AG04449 (cell line): Measurements from ENCODE around the gene DAPK2.
A peak's percentile ranks its signal among the peaks of the same experiment; 100 is the strongest.

ENCODE experiments used
- CTCF ChIA-PET: fragments of 350-600 bp; formaldehyde crosslinking; extraction: SDS; loops from one replicate; lab custom pipeline; 2021; ENCODE audit warnings: antibody characterized with exemption; lab: Yijun Ruan, JAX
- POLR2A ChIA-PET: fragments of 400-600, 350-600 bp; formaldehyde crosslinking; extraction: SDS; loops from one replicate; lab custom pipeline; 2020; ENCODE audit warnings: antibody characterized with exemption, inconsistent platforms; lab: Yijun Ruan, JAX
- DNase-seq: peaks from one replicate; pipeline ENCODE4 v3.0.0-alpha.2; 2010; ENCODE audit warnings: low read depth, low spot score
- H3K4me3 ChIP-seq: 2 replicates; pipeline ENCODE4 v1.5.1; 2011; ENCODE audit warnings: low read depth, mild to moderate bottlenecking, control low read depth, low read length
- CTCF ChIP-seq: IDR thresholded peaks from one replicate; pipeline ENCODE4 v1.5.1; 2011; ENCODE audit warnings: mild to moderate bottlenecking, moderate library complexity, low read length, control low read depth, inconsistent platforms; ENCODE audit not compliant: insufficient read depth; ENCODE audit errors: missing control alignments

The DAPK2 gene

GRCh38 chr15:63945007-63945788 lies 101.1 kb downstream of the DAPK2 start:
- DNase-seq, result no peak
- POLR2A ChIA-PET, result no interaction called here

GRCh38 chr15:63944681-63944955 lies 101.7 kb downstream of the DAPK2 start:
- DNase-seq, result no peak
- TF ChIP-seq CTCF, result no peak
- CTCF ChIA-PET, result interaction anchor here (1.2 to 6.1 kb wide), 23 partner anchors 10 to 192 kb away, joined by 3 to 76 read pairs (median 7); partner anchors contain the start of gene DAPK2
- H3K4me3 ChIP-seq, result no peak overlapping the region
- POLR2A ChIA-PET, result no interaction called here

More at GRCh38 chr15:63945007-63945788, 101.1 kb downstream of the DAPK2 start:
- H3K4me3 ChIP-seq, result no peak overlapping the region
- TF ChIP-seq CTCF, result peak; percentile 82
- CTCF ChIA-PET, result interaction anchor here (0.6 to 6.1 kb wide), 53 partner anchors 7 to 281 kb away, joined by 3 to 76 read pairs (median 6); partner anchors contain the start of gene DAPK2

- POLR2A ChIA-PET, result no interaction called here
- CTCF ChIA-PET, result interaction anchor here (0.6 to 6.1 kb wide), 13 partner anchors 11 to 102 kb away, joined by 3 to 76 read pairs (median 10); partner anchors contain the start of gene DAPK2
- no peak for TF ChIP-seq CTCF
Observed at GRCh38 chr15:63943829-63944680, 102.2 kb downstream of the DAPK2 start.

GRCh38 chr15:63942486-63943365 lies 103.6 kb downstream of the DAPK2 start:
- no peak for TF ChIP-seq CTCF
- DNase-seq, result no peak
- H3K4me3 ChIP-seq, result no peak overlapping the region
- POLR2A ChIA-PET, result no interaction called here
- CTCF ChIA-PET, result interaction anchor here (1.2 to 6.1 kb wide), 4 partner anchors 16 to 97 kb away, joined by 3 to 57 read pairs (median 20); no protein-coding TSS in a partner anchor

More at GRCh38 chr15:63943829-63944680, 102.2 kb downstream of the DAPK2 start:
- DNase-seq, result no peak
- no peak overlapping the region for H3K4me3 ChIP-seq

GRCh38 chr15:63941698-63942465 lies 104.4 kb downstream of the DAPK2 start:
- no peak overlapping the region for H3K4me3 ChIP-seq
- no peak for DNase-seq
- no peak for TF ChIP-seq CTCF
- ChIA-PET POLR2A (no interaction called here), CTCF (interaction anchor here (0.7 to 6.1 kb wide), 6 partner anchors 8 to 104 kb away, joined by 3 to 57 read pairs (median 3); partner anchors contain the start of gene DAPK2)
